Osteocyte (in vitro differentiated cells): ENCODE measurements around the gene ADAMTS1. TPM values are rescaled to one million over a fixed set of nuclear protein-coding genes. Genes with fewer than 3 reads are reported as not detected.
A peak's percentile ranks its signal among the peaks of the same experiment; 100 is the strongest.

Source experiments
- DNase-seq: peaks from one replicate; pipeline ENCODE4 v3.0.0; 2021; ENCODE audit warnings: mixed read lengths; ENCODE audit not compliant: unreplicated experiment; ENCODE audit errors: extremely low spot score
- H3K27ac Mint-ChIP-seq: one replicate; pipeline ENCODE4 v1.8.0; 2021; ENCODE audit warnings: mild to moderate bottlenecking, mixed read lengths; ENCODE audit not compliant: unreplicated experiment
- H3K27me3 Mint-ChIP-seq: one replicate; pipeline ENCODE4 v1.8.0; 2021; ENCODE audit warnings: mixed read lengths; ENCODE audit not compliant: unreplicated experiment
- H3K36me3 Mint-ChIP-seq: one replicate; pipeline ENCODE4 v1.8.0; 2021; ENCODE audit warnings: mixed read lengths; ENCODE audit not compliant: unreplicated experiment
- H3K4me1 Mint-ChIP-seq: one replicate; pipeline ENCODE4 v1.8.0; 2021; ENCODE audit warnings: mixed read lengths; ENCODE audit not compliant: unreplicated experiment
- H3K4me3 Mint-ChIP-seq: one replicate; pipeline ENCODE4 v1.8.0; 2021; ENCODE audit warnings: mild to moderate bottlenecking, moderate library complexity, mixed read lengths; ENCODE audit not compliant: unreplicated experiment
- H3K9me3 Mint-ChIP-seq: one replicate; pipeline ENCODE4 v1.8.0; 2021; ENCODE audit warnings: mixed read lengths; ENCODE audit not compliant: unreplicated experiment
- total RNA-seq: library from RNA; stranded (reverse); gene quantifications from 2 replicates; pipeline ENCODE4 v1.2.1, GENCODE V29; 2021
- TF ChIP-seq, protein P1 (sequence below): fragments of 200-600 bp; sonication (generic); IDR thresholded peaks from 2 replicates; pipeline ENCODE4 v1.5.0; 2021; ENCODE audit warnings: antibody characterized with exemption, mild to moderate bottlenecking, moderate library complexity

The ADAMTS1 gene
- total RNA-seq, 1 donor from 2014 or later = 38.0 TPM

GRCh38 chr21:26884436-26884835 lies 39.2 kb upstream of the ADAMTS1 start:
- TF ChIP-seq, protein P1, sequence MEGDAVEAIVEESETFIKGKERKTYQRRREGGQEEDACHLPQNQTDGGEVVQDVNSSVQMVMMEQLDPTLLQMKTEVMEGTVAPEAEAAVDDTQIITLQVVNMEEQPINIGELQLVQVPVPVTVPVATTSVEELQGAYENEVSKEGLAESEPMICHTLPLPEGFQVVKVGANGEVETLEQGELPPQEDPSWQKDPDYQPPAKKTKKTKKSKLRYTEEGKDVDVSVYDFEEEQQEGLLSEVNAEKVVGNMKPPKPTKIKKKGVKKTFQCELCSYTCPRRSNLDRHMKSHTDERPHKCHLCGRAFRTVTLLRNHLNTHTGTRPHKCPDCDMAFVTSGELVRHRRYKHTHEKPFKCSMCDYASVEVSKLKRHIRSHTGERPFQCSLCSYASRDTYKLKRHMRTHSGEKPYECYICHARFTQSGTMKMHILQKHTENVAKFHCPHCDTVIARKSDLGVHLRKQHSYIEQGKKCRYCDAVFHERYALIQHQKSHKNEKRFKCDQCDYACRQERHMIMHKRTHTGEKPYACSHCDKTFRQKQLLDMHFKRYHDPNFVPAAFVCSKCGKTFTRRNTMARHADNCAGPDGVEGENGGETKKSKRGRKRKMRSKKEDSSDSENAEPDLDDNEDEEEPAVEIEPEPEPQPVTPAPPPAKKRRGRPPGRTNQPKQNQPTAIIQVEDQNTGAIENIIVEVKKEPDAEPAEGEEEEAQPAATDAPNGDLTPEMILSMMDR = no peak

DNA sequence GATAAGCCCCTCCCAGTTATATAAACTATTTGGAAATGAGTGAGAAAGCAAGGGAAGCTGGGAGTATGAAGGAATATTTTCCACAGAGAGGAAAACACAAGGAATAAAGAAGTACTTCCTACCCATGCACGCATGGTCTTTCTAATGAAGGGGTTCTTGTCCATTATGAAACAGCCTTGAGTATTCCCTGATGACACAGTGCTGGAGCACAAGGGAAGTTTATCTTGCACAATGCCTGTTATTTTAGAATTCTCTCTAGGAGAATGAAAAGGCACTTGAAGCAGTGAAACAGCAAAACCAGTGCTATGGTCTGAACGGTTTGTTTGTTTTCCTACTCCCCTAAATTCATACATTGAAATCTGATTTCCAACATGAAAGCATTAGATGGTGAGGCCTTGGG lies 38.6 kb upstream of the ADAMTS1 start:
- H3K4me3 Mint-ChIP-seq = no peak overlapping the region
- H3K27ac Mint-ChIP-seq = no peak overlapping the region
- no peaks in the 10 kb centered on the region for H3K36me3 Mint-ChIP-seq
- TF ChIP-seq, protein P1 = no peak
- no peaks in the 10 kb centered on the region for H3K9me3 Mint-ChIP-seq
- H3K27me3 Mint-ChIP-seq = no peaks in the 10 kb centered on the region
- no peak for DNase-seq
- H3K4me1 Mint-ChIP-seq = peaks cover 10% of the 10 kb centered on the region

More at GRCh38 chr21:26884436-26884835, 39.2 kb upstream of the ADAMTS1 start:
- no peak for DNase-seq
- no peaks in the 10 kb centered on the region for H3K27me3 Mint-ChIP-seq
- peaks cover 10% of the 10 kb centered on the region for H3K4me1 Mint-ChIP-seq
- no peaks in the 10 kb centered on the region for H3K36me3 Mint-ChIP-seq
- H3K9me3 Mint-ChIP-seq = no peaks in the 10 kb centered on the region
- no peak overlapping the region for H3K4me3 Mint-ChIP-seq
- H3K27ac Mint-ChIP-seq = no peak overlapping the region

DNA sequence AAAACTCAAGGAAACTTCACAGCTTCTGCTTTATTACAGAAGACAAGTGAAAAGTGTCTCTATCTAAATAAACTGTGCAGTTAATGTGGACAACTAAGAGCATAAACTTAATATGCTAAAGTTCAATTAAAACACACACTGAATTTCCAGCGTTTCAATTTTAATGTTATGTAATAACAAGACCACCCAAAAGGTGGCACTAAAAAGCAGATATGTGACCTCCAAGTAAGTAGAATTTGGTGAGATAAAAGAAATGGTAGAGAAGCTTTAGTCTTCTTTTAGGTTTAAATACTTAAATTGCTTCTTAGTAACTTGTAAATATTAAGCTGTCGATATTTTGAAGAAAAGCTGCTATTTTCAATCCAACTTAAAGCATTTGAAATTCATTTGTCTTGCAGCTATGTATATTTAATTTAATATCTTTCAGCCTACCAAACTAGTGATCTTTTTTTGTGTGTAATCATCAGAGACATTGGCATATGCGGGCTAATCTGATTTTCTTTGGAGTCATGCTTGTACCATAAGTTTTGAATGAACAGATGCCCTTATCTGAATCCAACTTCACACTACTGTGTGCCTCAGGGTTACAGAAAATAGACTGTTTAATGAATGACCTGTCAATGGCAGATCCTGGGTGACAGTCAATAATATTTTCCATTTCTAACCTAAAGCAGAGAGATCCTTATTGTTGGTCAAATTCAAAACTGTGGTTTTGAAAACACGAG lies 36.5 kb upstream of the ADAMTS1 start:
- peaks cover 10% of the 10 kb centered on the region for H3K4me1 Mint-ChIP-seq
- no peak overlapping the region for H3K27ac Mint-ChIP-seq
- H3K9me3 Mint-ChIP-seq = no peaks in the 10 kb centered on the region
- TF ChIP-seq, protein P1 = peak; percentile 60
- no peak overlapping the region for H3K4me3 Mint-ChIP-seq
- no peaks in the 10 kb centered on the region for H3K27me3 Mint-ChIP-seq
- no peaks in the 10 kb centered on the region for H3K36me3 Mint-ChIP-seq
- no peak for DNase-seq

DNA sequence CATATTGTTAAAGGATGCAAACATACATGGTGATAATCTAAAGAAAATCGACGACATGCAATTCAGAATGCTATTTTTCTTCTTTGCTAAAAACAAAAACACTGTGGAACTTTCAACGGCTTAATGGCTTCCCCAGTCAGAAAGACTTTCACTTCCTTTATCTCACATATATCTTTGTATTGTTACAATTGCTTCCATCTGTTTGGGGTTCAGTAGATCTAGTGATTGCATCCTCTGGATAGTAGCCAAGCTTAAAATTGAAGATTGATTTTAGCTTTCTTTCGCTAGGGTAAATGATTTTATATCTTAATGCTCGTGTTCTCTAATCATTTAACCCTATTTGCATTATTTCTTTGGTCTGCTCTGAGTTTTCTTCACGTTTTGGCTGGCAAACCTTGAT lies 31.8 kb upstream of the ADAMTS1 start:
- no peaks in the 10 kb centered on the region for H3K9me3 Mint-ChIP-seq
- H3K36me3 Mint-ChIP-seq = no peaks in the 10 kb centered on the region
- TF ChIP-seq, protein P1 = no peak
- no peak for DNase-seq
- no peaks in the 10 kb centered on the region for H3K27me3 Mint-ChIP-seq
- H3K4me1 Mint-ChIP-seq = peaks cover 2% of the 10 kb centered on the region
- H3K27ac Mint-ChIP-seq = no peak overlapping the region
- H3K4me3 Mint-ChIP-seq = no peak overlapping the region

GRCh38 chr21:26874347-26874746 lies 29.1 kb upstream of the ADAMTS1 start:
- H3K36me3 Mint-ChIP-seq = peaks cover 3% of the 10 kb centered on the region
- H3K27me3 Mint-ChIP-seq = no peaks in the 10 kb centered on the region
- DNase-seq = no peak
- TF ChIP-seq, protein P1 = no peak
- no peak overlapping the region for H3K27ac Mint-ChIP-seq
- peaks cover 7% of the 10 kb centered on the region for H3K4me1 Mint-ChIP-seq
- no peak overlapping the region for H3K4me3 Mint-ChIP-seq
- H3K9me3 Mint-ChIP-seq = peaks cover 14% of the 10 kb centered on the region
